GM18868 (cell line): ENCODE data around the gene PIK3R1.
A peak's percentile ranks its signal among the peaks of the same experiment; 100 is the strongest.

ENCODE experiments used
- ATAC-seq: cut with Tn5 transposase; IDR thresholded peaks from one replicate; pipeline ENCODE4 v1.9.1; 2021; ENCODE audit warnings: mild to moderate bottlenecking, moderate library complexity; ENCODE audit not compliant: unreplicated experiment

The PIK3R1 gene

GRCh38 chr5:68292316-68292715, 76.8 kb downstream of the PIK3R1 start:
- no peak for ATAC-seq

- ATAC-seq, result no peak
Observed at GRCh38 chr5:68295772-68296171, 80.2 kb downstream of the PIK3R1 start.

GRCh38 chr5:68296895-68297294, 81.3 kb downstream of the PIK3R1 start:
- ATAC-seq, result no peak

GRCh38 chr5:68297656-68298055, 82.1 kb downstream of the PIK3R1 start:
- ATAC-seq, result no peak

GRCh38 chr5:68298479-68298878, 82.9 kb downstream of the PIK3R1 start:
- ATAC-seq, result no peak

GRCh38 chr5:68299105-68299504, 83.5 kb downstream of the PIK3R1 start:
- ATAC-seq, result no peak

GRCh38 chr5:68299575-68299974, 84.0 kb downstream of the PIK3R1 start:
- no peak for ATAC-seq

GRCh38 chr5:68303038-68303738, 87.6 kb downstream of the PIK3R1 start:
- no peak for ATAC-seq

- ATAC-seq, result no peak
Observed at GRCh38 chr5:68303754-68304420, 88.3 kb downstream of the PIK3R1 start.

GRCh38 chr5:68304421-68305052, 89.0 kb downstream of the PIK3R1 start:
- ATAC-seq, result no peak

GRCh38 chr5:68305223-68305870, 89.8 kb downstream of the PIK3R1 start:
- ATAC-seq, result no peak

GRCh38 chr5:68306361-68307014, 90.9 kb downstream of the PIK3R1 start:
- ATAC-seq, result no peak

GRCh38 chr5:68313336-68313735, 97.8 kb downstream of the PIK3R1 start:
- no peak for ATAC-seq

- ATAC-seq, result no peak
Observed at GRCh38 chr5:68314465-68314864, 98.9 kb downstream of the PIK3R1 start.

- peak; percentile 99 for ATAC-seq
Observed at GRCh38 chr5:68315679-68316271, 100.2 kb downstream of the PIK3R1 start.

- no peak for ATAC-seq
Observed at GRCh38 chr5:68316469-68316868, 100.9 kb downstream of the PIK3R1 start.

GRCh38 chr5:68317646-68318045, 102.1 kb downstream of the PIK3R1 start:
- ATAC-seq, result no peak

- ATAC-seq, result no peak
Observed at GRCh38 chr5:68318955-68319705, 103.6 kb downstream of the PIK3R1 start.

GRCh38 chr5:68319706-68320412, 104.3 kb downstream of the PIK3R1 start:
- no peak for ATAC-seq
